Measurements from ENCODE around the gene ZNF749.
A peak's percentile ranks its signal among the peaks of the same experiment; 100 is the strongest.

ZNF749 gene

DNA sequence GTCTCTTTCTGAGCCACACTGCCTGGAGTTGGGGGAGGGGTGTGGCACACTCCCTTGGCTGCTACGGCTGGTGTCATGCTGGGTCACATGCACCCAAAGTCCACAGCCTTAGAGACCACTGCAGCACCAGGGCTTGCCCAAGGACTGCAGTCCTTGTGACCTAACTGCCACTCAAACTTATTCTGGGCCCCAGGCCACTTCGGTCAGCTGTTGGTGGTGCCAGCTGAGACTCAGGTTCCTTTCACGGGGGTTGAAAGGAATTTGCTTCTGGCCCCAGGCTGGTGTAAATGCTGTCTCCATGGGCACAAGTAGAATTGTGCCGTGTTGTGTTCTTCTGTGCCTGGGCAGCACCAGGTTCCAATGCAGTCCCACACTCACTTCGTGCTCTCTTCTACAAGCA is 31.4 kb downstream of the ZNF749 start:
- no peak for TF ChIP-seq CTCF (conservative IDR thresholded peaks at IDR 0.05; ENCODE audit: low read depth, low read length)
- DNase-seq (ENCODE audit: low read depth) = no peak
- H3K4me3 ChIP-seq (ENCODE audit: low read depth, low read length) = no peak overlapping the region

DNA sequence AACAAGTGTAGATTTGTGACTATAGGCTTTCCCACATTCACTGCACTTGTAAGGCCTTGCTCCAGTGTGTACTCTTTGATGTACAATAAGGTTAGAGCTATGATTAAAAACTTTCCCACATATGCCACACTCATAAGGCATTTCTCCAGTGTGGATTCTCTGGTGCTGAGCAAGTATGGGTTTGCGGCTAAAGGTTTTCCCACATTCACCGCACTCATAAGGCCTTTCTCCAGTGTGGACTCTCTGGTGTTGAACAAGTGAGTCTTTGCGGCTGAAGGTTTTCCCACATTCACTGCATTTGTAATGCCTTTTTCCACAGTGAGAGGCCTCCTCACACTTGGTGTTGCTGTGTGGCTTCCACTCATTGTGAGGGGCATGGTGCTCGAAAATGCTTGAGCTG is 38.5 kb downstream of the ZNF749 start:
- no peak overlapping the region for H3K4me3 ChIP-seq (ENCODE audit: low read depth, low read length)
- peak; percentile 21 for DNase-seq (ENCODE audit: low read depth)
- TF ChIP-seq CTCF (conservative IDR thresholded peaks at IDR 0.05; ENCODE audit: low read depth, low read length) = no peak

GRCh38 chr19:57477191-57478008 is 42.3 kb downstream of the ZNF749 start, which contains the start of gene ZNF772:
Gene ZNF772 (minus strand): TSS chr19:57477566. CDS start chr19:57477309, 257 bp downstream.
- peak; percentile 94 for DNase-seq (ENCODE audit: low read depth)
- TF ChIP-seq CTCF (conservative IDR thresholded peaks at IDR 0.05; ENCODE audit: low read depth, low read length) = peak; percentile 60
- peak within 1 kb of the TSS; percentile 89 for H3K4me3 ChIP-seq (ENCODE audit: low read depth, low read length)

- H3K4me3 ChIP-seq (ENCODE audit: low read depth, low read length) = peak within 1 kb of the TSS; percentile 95
- peak; percentile 42 for TF ChIP-seq CTCF (conservative IDR thresholded peaks at IDR 0.05; ENCODE audit: low read depth, low read length)
- peak; percentile 87 for DNase-seq (ENCODE audit: low read depth)
Measured at GRCh38 chr19:57487477-57488298, 52.6 kb downstream of the ZNF749 start, which contains the start of gene ZNF419. Gene ZNF419 (plus strand): TSS chr19:57487750. CDS start chr19:57487951, 201 bp downstream.

DNA sequence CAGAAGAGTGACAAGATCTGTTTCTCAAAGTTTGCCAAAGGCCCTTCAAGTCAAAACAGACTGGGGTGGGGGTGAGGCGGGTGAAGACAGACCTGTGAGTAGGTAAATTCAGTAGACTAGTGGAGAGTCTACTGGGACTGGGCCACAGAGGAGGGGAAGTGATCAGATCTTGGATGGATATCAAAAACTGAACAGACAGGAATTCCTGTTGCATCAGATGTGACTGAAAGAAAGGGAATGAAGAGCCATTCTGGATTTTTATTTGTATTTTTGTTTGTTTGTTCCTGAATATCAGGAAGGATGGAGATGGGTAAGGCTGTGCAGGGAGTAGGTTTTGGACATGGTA is 53.1 kb downstream of the ZNF749 start:
- DNase-seq (ENCODE audit: low read depth) = peak; percentile 41

More for the DNA sequence above, 53.1 kb downstream of the ZNF749 start:
- H3K4me3 ChIP-seq (ENCODE audit: low read depth, low read length) = peak overlapping the region; percentile 53
